ENCODE data around the gene MICB. TPM values are rescaled to one million over a fixed set of nuclear protein-coding genes. Genes with fewer than 3 reads are reported as not detected.

The MICB gene
- total and polyA plus RNA-seq, 9 of the 15 experiments (the other 6 are each of a cell fraction or from before 2014, with no cell fraction given): 13.3 to 34.5 (median 19.8) TPM

GRCh38 chr6:31525932-31526591 lies 28.1 kb downstream of the MICB start (continued):
- TF ChIP-seq ZNF639 (CRISPR knock-in tag; conservative IDR thresholded peaks at IDR 0.05 in 1 of 2, IDR thresholded peaks at IDR 0.05 in 1 of 2): peak in 1 of 2 experiments; percentile 35; a peak in 1 of 4 replicates
- peak; percentile 63 for TF ChIP-seq MGA (IDR thresholded peaks at IDR 0.05)
- TF ChIP-seq MBD2 (IDR thresholded peaks at IDR 0.05; ENCODE audit: borderline replicate concordance, low read depth): no peak
- 0 out of 2 replicates have a peak, but pooled peaks have one; percentile 19 for TF ChIP-seq ZNF740 (CRISPR knock-in tag; IDR thresholded peaks at IDR 0.05)
- TF ChIP-seq ZNF740 (tag; IDR thresholded peaks at IDR 0.05): no peak
- 0 out of 2 replicates have a peak, but pooled peaks have one; percentile 33 for TF ChIP-seq ZNF592 (IDR thresholded peaks at IDR 0.05)
- TF ChIP-seq TEAD1 (CRISPR knock-in tag; IDR thresholded peaks at IDR 0.05): peak in 1 of 2 experiments; percentile 64; a peak in 1 of 4 replicates

Measured in K562 (cell line).